ENCODE measurements around the gene BCAS3. TPM values are rescaled to one million over a fixed set of nuclear protein-coding genes. Genes with fewer than 3 reads are reported as not detected.
"Not testable (repeated sequence)": the region's sequence is repeated elsewhere in the genome, so short reads cannot be mapped to it uniquely, and the experiment has no call there.

BCAS3 gene
- total RNA-seq, 1 donor from 2014 or later: 15.2 TPM

DNA sequence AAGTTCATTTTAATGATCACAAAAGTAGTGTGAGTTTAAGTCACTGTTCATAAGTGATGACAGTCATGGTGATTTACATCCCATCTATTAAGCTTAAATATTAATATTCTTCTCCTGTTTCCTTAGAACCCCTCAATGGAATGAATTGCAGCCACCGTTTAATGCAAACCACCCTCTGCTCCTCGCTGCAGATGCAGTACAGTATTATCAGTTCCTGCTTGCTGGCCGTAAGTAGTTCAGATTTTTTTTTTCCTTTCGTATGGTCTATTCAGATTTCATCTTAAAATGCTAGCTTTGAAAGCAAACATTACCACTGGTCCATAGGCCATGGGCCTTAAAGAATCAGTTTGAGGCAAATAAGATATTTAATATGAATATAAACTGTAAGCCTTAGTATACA lies 363.0 kb downstream of the BCAS3 start:
- DNase-seq (ENCODE audit: low read depth): no peak
- TF ChIP-seq, protein P1, sequence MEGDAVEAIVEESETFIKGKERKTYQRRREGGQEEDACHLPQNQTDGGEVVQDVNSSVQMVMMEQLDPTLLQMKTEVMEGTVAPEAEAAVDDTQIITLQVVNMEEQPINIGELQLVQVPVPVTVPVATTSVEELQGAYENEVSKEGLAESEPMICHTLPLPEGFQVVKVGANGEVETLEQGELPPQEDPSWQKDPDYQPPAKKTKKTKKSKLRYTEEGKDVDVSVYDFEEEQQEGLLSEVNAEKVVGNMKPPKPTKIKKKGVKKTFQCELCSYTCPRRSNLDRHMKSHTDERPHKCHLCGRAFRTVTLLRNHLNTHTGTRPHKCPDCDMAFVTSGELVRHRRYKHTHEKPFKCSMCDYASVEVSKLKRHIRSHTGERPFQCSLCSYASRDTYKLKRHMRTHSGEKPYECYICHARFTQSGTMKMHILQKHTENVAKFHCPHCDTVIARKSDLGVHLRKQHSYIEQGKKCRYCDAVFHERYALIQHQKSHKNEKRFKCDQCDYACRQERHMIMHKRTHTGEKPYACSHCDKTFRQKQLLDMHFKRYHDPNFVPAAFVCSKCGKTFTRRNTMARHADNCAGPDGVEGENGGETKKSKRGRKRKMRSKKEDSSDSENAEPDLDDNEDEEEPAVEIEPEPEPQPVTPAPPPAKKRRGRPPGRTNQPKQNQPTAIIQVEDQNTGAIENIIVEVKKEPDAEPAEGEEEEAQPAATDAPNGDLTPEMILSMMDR (conservative IDR thresholded peaks at IDR 0.05; ENCODE audit: low read depth, low read length): no peak
- no peak overlapping the region for H3K4me3 ChIP-seq (ENCODE audit: low read depth, low read length)

DNA sequence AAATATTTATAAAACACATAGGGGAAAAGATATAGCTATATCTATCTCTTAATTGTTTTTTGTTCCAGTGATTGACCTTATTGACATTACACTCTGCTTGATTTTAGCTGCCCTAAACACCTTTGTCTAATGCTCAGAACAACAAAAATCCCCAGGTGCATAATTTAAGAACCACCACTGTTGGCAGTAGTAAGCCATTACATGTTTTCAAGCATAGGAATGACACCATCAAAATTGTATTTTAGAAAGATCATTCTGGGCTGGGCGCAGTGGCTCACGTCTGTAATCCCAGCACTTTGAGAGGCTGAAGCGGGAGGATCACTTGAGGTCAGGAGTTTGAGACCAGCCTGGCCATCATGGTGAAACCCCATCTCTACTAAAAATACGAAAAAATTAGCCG lies 364.7 kb downstream of the BCAS3 start:
- DNase-seq (ENCODE audit: low read depth); H3K4me3 ChIP-seq (ENCODE audit: low read depth, low read length): not testable (repeated sequence)
- TF ChIP-seq, protein P1 (conservative IDR thresholded peaks at IDR 0.05; ENCODE audit: low read depth, low read length): peak; percentile 10

DNA sequence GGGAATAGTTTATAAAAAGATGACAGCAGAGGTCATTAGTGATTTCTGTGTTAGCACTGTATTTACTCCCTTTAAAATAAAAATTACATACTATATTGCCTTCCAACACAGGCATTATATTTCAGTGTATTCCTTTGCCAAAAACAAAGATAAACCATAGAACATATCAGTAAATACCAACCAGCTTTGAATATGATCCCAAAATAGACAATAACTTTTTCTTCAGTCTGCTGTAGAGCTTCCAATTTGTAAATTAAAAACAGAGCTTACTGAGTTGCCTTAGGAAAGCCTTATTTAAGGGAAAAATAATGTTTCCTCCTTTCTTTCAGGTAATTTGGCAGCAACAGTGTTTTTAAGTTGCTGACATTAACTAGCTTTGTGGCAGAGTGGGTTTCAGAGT lies 369.9 kb downstream of the BCAS3 start:
- H3K4me3 ChIP-seq (ENCODE audit: low read depth, low read length): no peak overlapping the region
- DNase-seq (ENCODE audit: low read depth): no peak
- TF ChIP-seq, protein P1 (conservative IDR thresholded peaks at IDR 0.05; ENCODE audit: low read depth, low read length): no peak

DNA sequence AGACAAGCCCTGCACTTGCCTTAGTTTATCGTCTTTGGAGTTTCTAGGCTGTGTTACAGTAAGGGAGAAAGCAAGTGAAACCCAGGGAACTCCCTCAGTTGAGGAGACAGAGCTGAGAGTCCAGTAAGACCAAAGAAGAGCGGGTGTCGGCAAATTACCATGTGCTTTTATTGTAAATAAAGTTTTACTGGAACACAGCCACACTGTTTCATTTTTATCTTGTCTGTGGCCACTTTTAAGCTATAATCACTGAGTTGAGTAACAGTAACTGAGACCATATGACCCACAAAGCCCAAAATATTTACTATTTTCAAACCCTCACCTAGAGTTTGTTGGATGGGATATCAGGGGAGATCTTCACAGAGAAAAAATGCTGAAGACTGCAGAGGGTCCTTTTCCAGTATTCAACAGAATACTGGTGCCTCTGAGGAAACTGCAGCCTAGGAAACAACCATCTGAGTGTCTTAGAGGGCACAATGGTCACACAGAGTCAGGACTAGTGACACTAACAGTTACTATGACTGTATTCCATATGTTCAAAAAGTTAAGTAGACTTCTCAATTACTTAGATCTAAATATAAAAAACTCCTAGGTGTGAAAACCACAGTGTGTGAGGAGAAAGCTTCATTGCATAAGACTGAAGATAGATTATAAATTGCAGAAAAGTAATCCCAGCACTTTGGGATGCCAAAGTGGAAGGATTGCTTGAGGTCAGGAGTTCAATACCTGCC lies 370.9 kb downstream of the BCAS3 start:
- TF ChIP-seq, protein P1 (conservative IDR thresholded peaks at IDR 0.05; ENCODE audit: low read depth, low read length): no peak
- DNase-seq (ENCODE audit: low read depth): no peak
- no peak overlapping the region for H3K4me3 ChIP-seq (ENCODE audit: low read depth, low read length)

DNA sequence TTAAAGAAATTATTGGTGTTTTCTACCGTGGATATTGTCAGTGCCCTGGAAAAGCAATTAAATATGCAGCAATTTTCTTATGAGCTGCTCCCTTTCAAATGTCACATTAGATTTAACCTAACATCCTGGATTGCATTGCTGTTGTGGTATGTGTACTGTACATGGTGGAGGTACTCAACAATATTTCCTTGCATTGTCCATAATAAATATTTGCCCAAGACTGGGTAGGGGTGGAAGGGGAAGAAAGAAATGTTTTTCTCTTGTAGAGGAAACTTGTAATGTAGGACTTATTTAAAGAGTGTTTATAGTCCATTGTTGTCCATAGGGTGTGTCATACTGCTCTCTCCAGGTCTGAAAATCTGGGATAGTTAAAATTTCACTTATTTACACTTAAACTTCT lies 375.8 kb downstream of the BCAS3 start:
- no peak overlapping the region for H3K4me3 ChIP-seq (ENCODE audit: low read depth, low read length)
- TF ChIP-seq, protein P1 (conservative IDR thresholded peaks at IDR 0.05; ENCODE audit: low read depth, low read length): no peak
- no peak for DNase-seq (ENCODE audit: low read depth)

DNA sequence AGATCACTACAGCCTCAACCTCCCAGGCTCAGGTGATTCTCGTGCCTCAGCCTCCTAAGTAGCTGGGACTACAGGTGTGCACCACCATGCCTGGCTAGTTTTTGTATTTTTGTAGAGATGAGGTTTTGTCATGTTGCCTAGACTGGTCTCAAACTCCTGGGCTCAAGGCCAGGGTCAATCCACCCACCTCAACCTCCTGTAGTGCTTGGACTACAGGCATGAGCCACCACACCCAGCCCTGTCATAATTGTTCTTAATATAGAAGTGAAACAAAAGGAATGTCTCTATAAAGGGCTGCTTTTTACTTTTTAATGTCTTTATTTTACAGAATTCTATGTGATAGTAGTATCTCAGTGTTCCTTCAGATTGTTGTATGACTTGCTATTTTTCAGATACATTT lies 376.8 kb downstream of the BCAS3 start:
- TF ChIP-seq, protein P1 (conservative IDR thresholded peaks at IDR 0.05; ENCODE audit: low read depth, low read length): no peak
- no peak for DNase-seq (ENCODE audit: low read depth)

DNA sequence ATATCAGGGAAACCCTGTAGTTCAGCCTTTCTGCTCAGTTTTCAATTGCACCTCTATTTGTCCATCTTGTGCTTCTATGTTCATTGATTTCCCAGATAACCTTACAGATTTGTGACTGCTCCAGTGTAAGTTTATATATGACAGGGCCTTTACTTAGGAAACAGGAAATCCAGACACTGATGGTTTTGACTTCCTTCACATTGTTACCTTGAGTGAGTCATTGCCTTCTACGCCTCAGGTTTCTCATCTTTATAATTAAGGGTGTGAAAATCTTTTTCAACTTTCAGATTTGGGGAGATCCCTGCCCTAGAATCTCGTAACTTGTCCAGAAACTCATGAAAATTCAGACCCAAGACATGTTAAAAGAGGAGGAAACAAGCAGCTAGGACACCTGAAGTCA lies 379.6 kb downstream of the BCAS3 start:
- TF ChIP-seq, protein P1 (conservative IDR thresholded peaks at IDR 0.05; ENCODE audit: low read depth, low read length): no peak
- H3K4me3 ChIP-seq (ENCODE audit: low read depth, low read length): no peak overlapping the region
- DNase-seq (ENCODE audit: low read depth): no peak

More for the DNA sequence above, 376.8 kb downstream of the BCAS3 start:
- no peak overlapping the region for H3K4me3 ChIP-seq (ENCODE audit: low read depth, low read length)
